RCC 7860 (cell line): ENCODE data around the gene PCDHB13.
A peak's percentile ranks its signal among the peaks of the same experiment; 100 is the strongest.
"Not testable (repeated sequence)": the region's sequence is repeated elsewhere in the genome, so short reads cannot be mapped to it uniquely, and the experiment has no call there.

Source experiments
- DNase-seq: peaks from one replicate; pipeline ENCODE4 v3.0.0-alpha.2; 2015; ENCODE audit warnings: low spot score
- FAIRE-seq: peaks from 2 replicates; lab custom pipeline; 2012; peaks lifted over from hg19 to GRCh38; lab: Jason Lieb, UNC

Gene PCDHB13

GRCh38 chr5:141213656-141214339, at the start of gene PCDHB13:
Gene PCDHB13 (plus strand): TSS chr5:141213919. CDS start chr5:141214124, 205 bp downstream.
- DNase-seq, result not testable (repeated sequence)

GRCh38 chr5:141172381-141173204, 41.1 kb upstream of the PCDHB13 start, which contains the start of gene PCDHB7:
Gene PCDHB7 (plus strand): TSS chr5:141172644. CDS start chr5:141172836, 192 bp downstream.
- no peak for FAIRE-seq

More at GRCh38 chr5:141213656-141214339, at the start of gene PCDHB13:
- not testable (repeated sequence) for FAIRE-seq

GRCh38 chr5:141174291-141175104, 39.2 kb upstream of the PCDHB13 start:
- FAIRE-seq, DNase-seq: not testable (repeated sequence)

More at GRCh38 chr5:141172381-141173204, 41.1 kb upstream of the PCDHB13 start, which contains the start of gene PCDHB7:
- peak; percentile 14 for DNase-seq

GRCh38 chr5:141175933-141176332, 37.8 kb upstream of the PCDHB13 start:
- no peak for DNase-seq
- FAIRE-seq, result no peak

DNA sequence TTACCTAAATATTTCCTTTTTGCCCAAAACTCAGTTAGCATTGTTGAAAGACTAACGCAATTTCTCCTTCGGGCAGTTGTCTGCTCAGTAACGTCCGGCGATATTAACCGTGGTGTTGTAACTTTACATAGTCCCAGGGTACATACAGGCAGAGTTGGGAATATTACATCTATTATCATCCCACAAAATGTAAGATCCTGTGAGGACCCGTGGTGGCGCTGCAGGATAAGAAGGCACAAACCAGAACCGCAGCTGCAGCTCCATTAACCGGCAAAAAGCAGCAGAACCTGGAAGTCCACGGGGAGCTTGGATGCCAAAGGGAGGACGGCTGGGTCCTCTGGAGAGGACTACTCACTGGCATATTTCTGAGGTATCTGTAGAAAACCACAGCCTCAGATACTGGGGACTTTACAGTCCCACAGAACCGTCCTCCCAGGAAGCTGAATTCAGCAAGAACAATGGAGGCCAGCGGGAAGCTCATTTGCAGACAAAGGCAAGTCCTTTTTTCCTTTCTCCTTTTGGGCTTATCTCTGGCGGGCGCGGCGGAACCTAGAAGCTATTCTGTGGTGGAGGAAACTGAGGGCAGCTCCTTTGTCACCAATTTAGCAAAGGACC, 36.0 kb upstream of the PCDHB13 start, which contains the start of gene PCDHB8:
TSS of gene PCDHB8 (plus strand) at position 214 of the 615 bp plus-strand sequence. CDS start at position 459, 245 bp downstream.
- not testable (repeated sequence) for FAIRE-seq, DNase-seq

- DNase-seq, FAIRE-seq: not testable (repeated sequence)
Observed at GRCh38 chr5:141179371-141179770, 34.3 kb upstream of the PCDHB13 start.

- DNase-seq, FAIRE-seq: not testable (repeated sequence)
Observed at GRCh38 chr5:141179876-141180275, 33.8 kb upstream of the PCDHB13 start.

DNA sequence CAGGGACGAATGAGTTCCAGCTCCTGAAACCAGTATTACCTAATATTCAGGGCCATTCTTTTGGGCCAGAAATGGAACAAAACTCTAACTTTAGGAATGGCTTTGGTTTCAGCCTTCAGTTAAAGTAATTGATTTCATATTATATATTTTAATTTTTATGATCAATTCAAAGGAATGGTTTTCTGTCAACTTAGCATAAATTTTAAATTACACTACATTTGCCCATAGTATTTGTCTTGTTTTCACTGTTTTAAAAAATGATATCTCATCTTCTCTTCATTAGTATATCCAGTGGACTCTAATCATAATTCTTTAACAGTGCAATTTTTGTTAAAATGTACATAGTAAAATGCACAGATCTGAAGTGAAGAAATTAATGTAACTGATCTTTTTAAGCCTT, 33.4 kb upstream of the PCDHB13 start:
- no peak for FAIRE-seq
- no peak for DNase-seq

DNA sequence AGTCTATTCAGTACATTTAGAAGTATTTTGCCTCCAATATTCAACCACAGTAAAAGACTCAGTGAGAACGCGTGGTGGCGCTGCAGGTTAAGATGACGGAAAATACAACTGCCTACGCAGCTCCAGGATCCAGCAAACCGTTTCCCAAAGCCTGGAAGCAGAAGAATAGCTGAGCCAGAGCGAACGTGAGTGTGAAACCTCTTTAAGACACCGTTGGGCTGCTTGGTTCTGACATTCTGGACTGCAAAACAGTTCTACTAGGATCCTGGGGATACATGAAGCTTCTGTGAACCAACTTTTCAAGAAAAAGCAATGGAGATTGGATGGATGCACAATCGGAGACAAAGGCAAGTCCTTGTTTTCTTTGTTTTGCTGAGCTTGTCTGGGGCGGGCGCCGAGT, 31.5 kb upstream of the PCDHB13 start, which contains the start of gene PCDHB16:
TSS of gene PCDHB16 (plus strand) at position 140 of the 400 bp plus-strand sequence. CDS start at position 313, 173 bp downstream.
- DNase-seq, result no peak
- no peak for FAIRE-seq

DNA sequence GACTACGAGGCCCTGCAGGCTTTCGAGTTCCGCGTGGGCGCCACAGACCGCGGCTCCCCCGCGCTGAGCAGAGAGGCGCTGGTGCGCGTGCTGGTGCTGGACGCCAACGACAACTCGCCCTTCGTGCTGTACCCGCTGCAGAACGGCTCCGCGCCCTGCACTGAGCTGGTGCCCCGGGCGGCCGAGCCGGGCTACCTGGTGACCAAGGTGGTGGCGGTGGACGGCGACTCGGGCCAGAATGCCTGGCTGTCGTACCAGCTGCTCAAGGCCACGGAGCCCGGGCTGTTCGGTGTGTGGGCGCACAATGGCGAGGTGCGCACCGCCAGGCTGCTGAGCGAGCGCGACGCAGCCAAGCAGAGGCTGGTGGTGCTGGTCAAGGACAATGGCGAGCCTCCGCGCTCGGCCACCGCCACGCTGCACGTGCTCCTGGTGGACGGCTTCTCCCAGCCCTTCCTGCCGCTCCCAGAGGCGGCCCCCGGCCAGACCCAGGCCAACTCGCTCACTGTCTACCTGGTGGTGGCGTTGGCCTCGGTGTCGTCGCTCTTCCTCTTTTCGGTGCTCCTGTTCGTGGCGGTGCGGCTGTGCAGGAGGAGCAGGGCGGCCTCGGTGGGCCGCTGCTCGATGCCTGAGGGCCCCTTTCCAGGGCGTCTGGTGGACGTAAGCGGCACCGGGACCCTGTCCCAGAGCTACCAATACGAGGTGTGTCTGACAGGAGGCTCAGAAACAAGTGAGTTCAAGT, 29.4 kb upstream of the PCDHB13 start:
- not testable (repeated sequence) for FAIRE-seq, DNase-seq

DNA sequence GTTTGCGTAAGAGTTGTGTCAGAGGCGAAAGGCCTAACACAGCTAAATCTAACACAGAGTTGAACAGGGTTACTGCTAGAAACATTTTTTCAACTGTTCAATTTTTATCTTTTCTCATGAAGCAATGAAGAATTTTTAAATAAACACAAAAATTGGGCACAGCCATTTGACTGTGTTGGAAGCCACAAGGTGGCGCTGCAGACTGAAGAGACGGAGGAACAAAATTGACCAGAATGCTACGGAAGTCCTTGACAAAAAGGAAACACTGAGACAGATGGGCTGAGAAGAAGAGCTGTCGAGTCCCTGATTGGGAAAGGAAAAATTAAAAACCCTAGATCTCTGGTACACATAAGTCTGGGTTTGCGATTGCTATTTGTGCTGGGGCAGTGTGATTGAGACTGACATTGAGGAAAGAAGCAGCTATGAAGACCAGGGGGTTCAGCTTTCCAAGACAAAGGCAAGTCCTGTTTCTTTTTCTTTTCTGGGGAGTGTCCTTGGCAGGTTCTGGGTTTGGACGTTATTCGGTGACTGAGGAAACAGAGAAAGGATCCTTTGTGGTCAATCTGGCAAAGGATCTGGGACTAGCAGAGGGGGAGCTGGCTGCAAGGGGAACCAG, 26.7 kb upstream of the PCDHB13 start, which contains the start of gene PCDHB9:
TSS of gene PCDHB9 (plus strand) at position 265 of the 616 bp plus-strand sequence. CDS start at position 423, 158 bp downstream.
- DNase-seq (no peak), FAIRE-seq (no peak)

GRCh38 chr5:141188682-141189081, 25.0 kb upstream of the PCDHB13 start:
- not testable (repeated sequence) for DNase-seq, FAIRE-seq

GRCh38 chr5:141189131-141189530, 24.6 kb upstream of the PCDHB13 start:
- FAIRE-seq, DNase-seq: not testable (repeated sequence)

DNA sequence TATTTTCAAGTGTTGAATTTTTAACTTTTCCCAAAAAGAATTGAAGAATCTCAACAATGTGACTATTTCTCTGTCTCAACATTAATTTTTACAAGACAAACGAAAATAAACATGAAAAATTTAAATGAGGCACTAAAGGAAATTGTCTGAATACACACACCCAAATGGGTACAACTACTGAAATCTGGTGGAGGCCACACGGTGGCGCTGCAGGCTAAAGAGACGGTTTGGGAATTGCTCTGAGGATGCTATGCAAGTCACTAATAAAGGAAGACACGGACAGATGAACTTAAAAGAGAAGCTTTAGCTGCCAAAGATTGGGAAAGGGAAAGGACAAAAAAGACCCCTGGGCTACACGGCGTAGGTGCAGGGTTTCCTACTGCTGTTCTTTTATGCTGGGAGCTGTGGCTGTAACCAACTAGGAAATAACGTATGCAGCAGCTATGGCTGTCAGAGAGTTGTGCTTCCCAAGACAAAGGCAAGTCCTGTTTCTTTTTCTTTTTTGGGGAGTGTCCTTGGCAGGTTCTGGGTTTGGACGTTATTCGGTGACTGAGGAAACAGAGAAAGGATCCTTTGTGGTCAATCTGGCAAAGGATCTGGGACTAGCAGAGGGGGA, 21.5 kb upstream of the PCDHB13 start, which contains the start of gene PCDHB10:
TSS of gene PCDHB10 (plus strand) at position 244 of the 616 bp plus-strand sequence. CDS start at position 444, 200 bp downstream.
- FAIRE-seq (no peak), DNase-seq (no peak)

- FAIRE-seq, DNase-seq: not testable (repeated sequence)
Observed at GRCh38 chr5:141194332-141194731, 19.4 kb upstream of the PCDHB13 start.

DNA sequence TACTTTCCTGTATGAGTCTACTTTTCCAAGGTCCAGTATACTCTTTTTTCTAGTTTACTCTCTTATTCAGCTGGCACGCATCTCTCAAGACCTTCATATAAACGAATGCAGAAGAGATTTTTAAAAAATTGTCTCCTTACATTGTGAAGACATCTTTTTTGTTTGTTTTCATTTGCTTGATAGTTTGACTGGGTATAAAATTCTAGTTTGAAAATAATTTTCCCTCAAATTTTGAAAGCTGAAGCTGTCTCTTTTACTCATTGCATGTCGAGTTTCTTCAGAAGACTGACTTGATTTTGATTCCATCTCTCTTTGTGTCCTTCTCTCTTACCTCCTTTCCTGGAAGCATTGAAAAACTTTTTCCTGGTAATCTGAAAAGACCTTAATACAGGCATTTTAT, 17.4 kb upstream of the PCDHB13 start:
- DNase-seq (no peak), FAIRE-seq (no peak)

- no peak for DNase-seq
- no peak for FAIRE-seq
Observed at GRCh38 chr5:141199359-141200235, 14.1 kb upstream of the PCDHB13 start, which contains the start of gene PCDHB11. Gene PCDHB11 (plus strand): TSS chr5:141199627. CDS start chr5:141199775, 148 bp downstream.
